Nephron (organoid): ENCODE results near the gene EFNA5.

ENCODE experiments used
- H3K27ac Mint-ChIP-seq, 3 experiments: 2 replicates each; pipeline ENCODE4 v1.8.0; 2020; ENCODE audit warnings: mixed read lengths in 3 of 3, mild to moderate bottlenecking in 2 of 3, moderate library complexity in 1 of 3
- H3K27me3 Mint-ChIP-seq: 2 replicates; pipeline ENCODE4 v1.8.0; 2021; ENCODE audit warnings: low read depth, mild to moderate bottlenecking, moderate library complexity, mixed read lengths
- H3K36me3 Mint-ChIP-seq: 2 replicates; pipeline ENCODE4 v1.8.0; 2020; ENCODE audit warnings: low read depth, mixed read lengths
- H3K4me1 Mint-ChIP-seq: 2 replicates; pipeline ENCODE4 v1.8.0; 2020; ENCODE audit warnings: mixed read lengths
- H3K4me3 Mint-ChIP-seq, 3 experiments: 2 replicates each; pipeline ENCODE4 v1.8.0; 2020; ENCODE audit warnings: mild to moderate bottlenecking in 3 of 3, mixed read lengths in 3 of 3, moderate library complexity in 2 of 3
- H3K9me3 Mint-ChIP-seq: 2 replicates; pipeline ENCODE4 v1.8.0; 2020; ENCODE audit warnings: mixed read lengths
- CTCF ChIP-seq, 3 experiments: fragments of 200-600 bp; sonication (generic); IDR thresholded peaks; one replicate each; pipeline ENCODE4 v1.5.0; 2021; ENCODE audit warnings: antibody characterized with exemption in 3 of 3; ENCODE audit not compliant: unreplicated experiment in 3 of 3

EFNA5 gene

DNA sequence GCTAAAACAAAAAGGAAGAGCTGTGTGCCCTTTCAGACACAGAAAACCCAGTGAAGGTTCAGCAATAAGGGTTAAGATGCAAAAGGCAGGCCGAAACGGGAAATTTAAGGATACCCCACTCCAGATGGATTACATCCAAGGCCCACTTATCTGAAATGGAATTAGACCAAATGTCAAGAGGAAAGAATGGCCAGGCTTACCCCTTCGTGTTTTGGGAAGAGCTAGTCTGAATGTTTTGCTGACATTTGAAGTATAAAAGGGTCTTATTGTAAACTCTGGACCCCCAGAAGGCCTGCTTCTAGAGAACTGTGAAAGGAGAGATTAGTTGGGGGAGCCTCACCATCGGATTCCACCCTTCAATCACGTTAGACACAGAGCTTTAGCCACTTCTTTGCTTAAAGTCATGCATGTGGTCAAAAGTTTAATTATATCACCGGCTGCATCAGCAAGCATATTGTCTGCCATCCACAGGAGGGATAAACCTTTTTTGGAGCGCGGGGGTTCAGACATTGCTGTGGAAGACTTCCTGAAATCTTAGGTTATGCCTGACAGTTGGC, 93.3 kb downstream of the EFNA5 start:
- Mint-ChIP-seq H3K36me3 (no peaks in the 10 kb centered on the region), H3K9me3 (no peaks in the 10 kb centered on the region), H3K27me3 (no peaks in the 10 kb centered on the region), H3K27ac (peak overlapping the region; percentile 25 to 93 (median 80)), H3K4me1 (peaks cover 75% of the 10 kb centered on the region), H3K4me3 (peak overlapping the region in 1 of 3 experiments; percentile 6)
- TF ChIP-seq CTCF (IDR thresholded peaks at IDR 0.05; ENCODE audit: unreplicated experiment in 3 of 3), result no peak

DNA sequence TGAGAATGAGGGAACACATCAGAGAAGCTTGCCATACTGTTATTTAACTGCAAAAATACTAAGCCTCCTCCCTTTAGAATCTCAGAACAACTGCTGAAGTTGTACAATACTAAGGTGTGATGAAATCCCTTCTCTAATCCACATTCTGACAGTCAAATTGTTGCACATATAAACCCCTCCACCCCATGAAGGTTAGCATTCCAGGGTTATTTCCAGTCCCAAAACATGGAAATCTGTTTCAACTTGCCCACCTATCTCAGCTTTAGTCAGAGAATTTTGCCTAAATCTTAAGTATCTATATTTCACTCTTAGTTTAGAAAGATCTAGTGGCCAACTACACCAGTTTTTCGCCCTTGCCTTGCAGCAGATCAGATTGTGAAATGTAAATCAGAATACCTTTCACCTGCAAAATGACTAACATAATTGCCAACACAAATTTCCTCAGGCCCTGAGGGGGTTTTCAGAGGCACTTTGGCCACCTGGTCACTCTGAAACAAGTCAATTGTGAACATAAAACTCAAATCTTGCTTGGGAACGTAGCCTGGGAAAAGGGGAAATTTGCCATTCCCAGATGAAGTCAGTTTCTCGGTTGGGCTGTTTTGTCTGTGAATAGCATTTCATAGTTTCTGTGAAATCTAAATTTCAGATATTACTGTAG, 93.9 kb downstream of the EFNA5 start:
- Mint-ChIP-seq H3K27ac (peak overlapping the region; percentile 25 to 93 (median 80)), H3K9me3 (no peaks in the 10 kb centered on the region), H3K4me1 (peaks cover 75% of the 10 kb centered on the region)

GRCh38 chr5:107576155-107576554, 94.6 kb downstream of the EFNA5 start:
- H3K4me3 Mint-ChIP-seq, result no peak overlapping the region
- no peaks in the 10 kb centered on the region for H3K36me3 Mint-ChIP-seq
- no peaks in the 10 kb centered on the region for H3K27me3 Mint-ChIP-seq

More for the DNA sequence above, 93.9 kb downstream of the EFNA5 start:
- H3K27me3 Mint-ChIP-seq, result no peaks in the 10 kb centered on the region
- H3K36me3 Mint-ChIP-seq, result no peaks in the 10 kb centered on the region
- H3K4me3 Mint-ChIP-seq, result peak overlapping the region in 1 of 3 experiments; percentile 6
- no peak for TF ChIP-seq CTCF (IDR thresholded peaks at IDR 0.05; ENCODE audit: unreplicated experiment in 3 of 3)

GRCh38 chr5:107574287-107574686, 96.5 kb downstream of the EFNA5 start:
- no peaks in the 10 kb centered on the region for H3K9me3 Mint-ChIP-seq

More at GRCh38 chr5:107576155-107576554, 94.6 kb downstream of the EFNA5 start:
- H3K27ac Mint-ChIP-seq, result peak overlapping the region in 1 of 3 experiments; percentile 93
- H3K4me1 Mint-ChIP-seq, result peaks cover 75% of the 10 kb centered on the region
- no peaks in the 10 kb centered on the region for H3K9me3 Mint-ChIP-seq
- no peak for TF ChIP-seq CTCF (IDR thresholded peaks at IDR 0.05; ENCODE audit: unreplicated experiment in 3 of 3)

DNA sequence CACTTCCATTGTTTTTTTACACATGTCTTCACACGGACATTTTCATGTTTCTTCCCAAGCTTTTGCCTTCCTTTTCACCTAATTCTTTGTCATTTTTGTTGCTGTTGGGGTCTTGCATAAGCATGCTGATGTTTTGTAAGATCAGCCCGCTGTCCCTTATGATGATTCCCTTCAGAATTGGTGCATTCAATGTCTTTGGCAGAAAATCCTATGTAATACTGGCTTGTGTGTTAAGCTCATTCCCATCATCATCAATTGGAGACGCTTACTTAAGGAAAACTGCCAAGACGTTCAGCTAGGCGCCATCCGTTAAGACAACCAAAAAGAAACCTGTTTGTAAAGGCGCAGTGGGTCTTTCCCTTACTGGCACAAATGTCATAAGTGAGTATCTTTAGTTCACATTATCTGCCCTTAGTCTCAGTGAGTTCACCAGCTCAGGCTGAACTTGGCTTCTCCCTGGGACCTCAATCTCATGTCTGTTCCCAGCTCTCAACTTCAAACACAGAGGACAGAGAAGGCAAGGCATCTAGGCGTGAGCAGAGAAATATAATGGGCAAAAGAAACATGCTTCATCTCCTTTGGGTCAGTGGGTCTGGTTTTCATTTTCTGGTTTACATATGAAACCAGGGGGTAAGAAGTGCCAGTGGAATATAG, 97.9 kb downstream of the EFNA5 start:
- Mint-ChIP-seq H3K4me1 (peaks cover 78% of the 10 kb centered on the region), H3K36me3 (no peaks in the 10 kb centered on the region), H3K9me3 (no peaks in the 10 kb centered on the region), H3K4me3 (peak overlapping the region in 1 of 3 experiments; percentile 49), H3K27me3 (no peaks in the 10 kb centered on the region), H3K27ac (peak overlapping the region; percentile 16 to 93 (median 87))
- TF ChIP-seq CTCF (IDR thresholded peaks at IDR 0.05; ENCODE audit: unreplicated experiment in 3 of 3), result no peak

More at GRCh38 chr5:107574287-107574686, 96.5 kb downstream of the EFNA5 start:
- H3K27ac Mint-ChIP-seq, result peak overlapping the region in 1 of 3 experiments; percentile 63
- no peak for TF ChIP-seq CTCF (IDR thresholded peaks at IDR 0.05; ENCODE audit: unreplicated experiment in 3 of 3)
- H3K27me3 Mint-ChIP-seq, result no peaks in the 10 kb centered on the region
- no peaks in the 10 kb centered on the region for H3K36me3 Mint-ChIP-seq
- H3K4me1 Mint-ChIP-seq, result peaks cover 77% of the 10 kb centered on the region
- no peak overlapping the region for H3K4me3 Mint-ChIP-seq
